Activated T-helper 1 cell treated with Interleukin-2 at 50 U/mL for 16 hours (primary cell): Measurements from ENCODE around the gene HACD3.

Experiments used
- DNase-seq: peaks from one replicate; pipeline ENCODE4 v3.0.0-alpha.2; 2020; ENCODE audit warnings: low read depth

Gene HACD3, protein sequence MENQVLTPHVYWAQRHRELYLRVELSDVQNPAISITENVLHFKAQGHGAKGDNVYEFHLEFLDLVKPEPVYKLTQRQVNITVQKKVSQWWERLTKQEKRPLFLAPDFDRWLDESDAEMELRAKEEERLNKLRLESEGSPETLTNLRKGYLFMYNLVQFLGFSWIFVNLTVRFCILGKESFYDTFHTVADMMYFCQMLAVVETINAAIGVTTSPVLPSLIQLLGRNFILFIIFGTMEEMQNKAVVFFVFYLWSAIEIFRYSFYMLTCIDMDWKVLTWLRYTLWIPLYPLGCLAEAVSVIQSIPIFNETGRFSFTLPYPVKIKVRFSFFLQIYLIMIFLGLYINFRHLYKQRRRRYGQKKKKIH

DNA sequence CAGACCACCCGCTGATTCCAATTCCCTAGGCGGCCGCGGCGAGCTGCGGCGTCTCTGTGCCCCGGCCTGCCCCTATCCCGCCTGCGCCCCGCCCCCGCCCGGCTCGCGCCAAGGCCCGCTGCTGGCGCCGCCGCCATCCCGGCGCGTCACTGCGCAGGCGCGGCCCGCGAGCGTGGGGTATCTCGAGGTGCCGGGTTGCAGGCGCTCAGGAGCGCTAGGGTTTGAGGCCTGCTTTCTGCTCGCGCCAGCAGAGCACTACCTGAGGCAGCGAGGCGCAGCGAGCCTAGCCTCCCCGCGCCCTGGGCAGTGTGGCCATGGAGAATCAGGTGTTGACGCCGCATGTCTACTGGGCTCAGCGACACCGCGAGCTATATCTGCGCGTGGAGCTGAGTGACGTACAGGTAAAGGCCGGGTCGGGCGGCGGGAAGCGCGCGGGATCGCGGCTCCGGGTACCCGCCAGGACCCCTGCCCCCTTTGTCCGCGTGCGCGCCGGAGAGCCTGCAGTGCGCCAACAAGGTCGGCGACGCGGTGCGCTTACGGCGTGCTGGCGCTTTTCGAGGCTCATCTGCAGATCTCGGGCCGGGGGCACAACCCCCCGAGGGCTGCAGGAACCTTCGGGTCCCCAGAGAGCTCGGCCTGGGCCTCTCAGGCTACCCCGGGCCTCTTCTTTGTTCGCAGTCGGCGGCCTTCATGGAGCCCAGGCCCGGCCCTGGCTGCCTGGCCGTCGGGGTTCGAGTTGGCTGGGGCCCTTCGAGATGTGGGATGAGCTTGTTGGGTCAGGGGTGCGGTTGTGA, at the start of gene HACD3:
TSS of gene HACD3 (plus strand) at position 146 of the 794 bp plus-strand sequence. CDS start at position 315, 169 bp downstream.
- DNase-seq, result peak; percentile 85

DNA sequence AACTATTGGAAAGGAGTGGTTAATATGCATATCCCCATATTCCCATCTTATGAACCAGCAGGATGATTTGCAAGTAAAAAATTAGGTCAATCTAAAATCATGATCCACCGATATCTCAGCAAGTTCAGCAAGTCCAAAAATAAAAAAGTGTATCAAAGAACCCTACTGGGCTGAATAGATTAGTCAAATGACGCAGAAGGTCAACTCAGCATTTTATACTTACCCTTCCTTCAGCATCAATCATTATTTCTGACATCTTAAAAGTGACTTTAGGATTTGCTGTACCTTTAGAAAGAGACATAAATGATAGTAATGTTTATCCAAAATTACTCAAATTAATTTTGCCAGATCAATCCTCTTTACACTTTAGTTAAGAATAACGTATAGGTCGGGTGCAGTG, 45.4 kb upstream of the HACD3 start:
- no peak for DNase-seq

DNA sequence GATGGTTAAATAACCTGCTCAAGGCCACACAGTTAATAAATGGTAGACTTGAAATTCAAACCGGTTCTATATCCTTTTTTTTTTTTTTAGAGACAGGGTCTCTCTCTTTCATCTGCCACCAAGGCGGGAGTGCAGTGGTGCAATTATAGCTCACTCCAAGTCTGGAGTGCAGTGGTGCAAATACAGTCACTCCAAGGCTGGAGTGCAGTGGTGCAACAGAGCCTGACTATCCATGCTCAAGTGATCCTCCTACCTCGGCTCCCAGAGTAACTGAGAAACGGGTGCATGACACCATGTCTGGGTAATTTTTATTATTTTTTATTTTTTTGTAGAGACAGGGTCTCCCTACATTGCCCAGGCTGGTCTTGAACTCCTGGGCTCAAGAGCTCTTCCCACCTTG, 36.2 kb upstream of the HACD3 start:
- DNase-seq, result no peak

DNA sequence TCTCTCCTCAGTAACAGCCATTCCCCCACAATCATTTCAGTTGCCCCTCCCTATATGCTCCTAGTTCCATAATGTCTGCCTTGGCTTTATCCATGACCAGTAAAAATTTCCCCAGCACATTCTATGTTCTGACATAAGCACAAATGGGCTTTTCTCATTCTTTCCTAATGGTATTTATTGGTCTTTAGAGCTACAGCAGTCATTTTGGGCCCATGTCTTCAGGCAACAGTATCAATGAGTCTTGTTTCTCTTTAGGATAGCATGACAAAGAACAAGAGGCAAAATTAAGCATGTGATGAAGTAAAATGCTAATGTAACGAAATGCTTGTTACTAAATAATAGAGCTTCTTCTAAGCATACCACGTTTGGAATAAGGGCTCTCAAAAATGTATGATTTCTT, 20.9 kb upstream of the HACD3 start:
- no peak for DNase-seq

DNA sequence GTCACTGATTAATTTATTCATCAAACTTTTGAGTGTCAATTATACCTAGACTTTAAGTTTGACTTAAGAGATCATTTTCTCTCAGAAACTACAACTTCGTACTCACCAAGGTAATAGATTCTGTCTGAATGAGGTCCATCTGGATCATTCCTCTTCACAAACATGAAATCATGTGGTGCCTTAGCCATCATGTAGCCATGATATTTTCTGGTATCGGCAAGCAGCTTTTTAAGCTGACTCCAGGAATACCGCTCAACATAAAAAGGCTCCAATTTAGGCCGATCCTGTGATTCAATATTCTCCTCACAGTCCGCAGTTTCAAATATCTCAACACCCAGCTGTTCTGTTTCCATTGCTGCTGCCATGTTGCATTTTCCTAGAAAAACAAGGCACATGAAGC, 18.1 kb upstream of the HACD3 start:
- DNase-seq, result no peak

DNA sequence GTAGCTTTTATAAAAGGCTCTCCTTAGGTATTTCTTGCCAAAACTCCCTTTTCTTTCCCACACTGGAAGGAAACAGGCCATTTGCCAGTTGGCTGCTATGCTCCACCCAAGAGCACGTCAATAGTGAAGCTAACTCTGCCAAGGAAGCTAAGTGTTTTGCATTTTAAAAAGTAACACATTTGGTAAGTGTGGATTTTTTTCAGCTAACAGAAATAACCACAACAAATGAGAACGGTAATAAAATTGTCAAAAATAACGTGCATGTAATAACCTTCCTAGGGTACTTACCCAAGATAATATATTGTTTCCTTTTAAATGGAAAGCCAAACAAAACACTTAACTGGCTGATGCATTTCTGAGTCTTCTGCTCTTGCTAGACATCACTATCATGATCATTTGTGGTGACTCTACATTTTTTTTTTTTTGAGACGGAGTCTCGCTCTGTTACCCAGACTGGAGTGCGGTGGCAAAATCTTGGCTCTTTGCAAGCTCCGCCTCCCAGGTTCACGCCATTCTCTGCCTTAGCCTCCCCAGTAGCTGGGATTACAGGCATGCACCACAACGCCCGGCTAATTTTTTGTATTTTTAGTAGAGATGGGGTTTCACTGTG, 17.4 kb upstream of the HACD3 start:
- no peak for DNase-seq

DNA sequence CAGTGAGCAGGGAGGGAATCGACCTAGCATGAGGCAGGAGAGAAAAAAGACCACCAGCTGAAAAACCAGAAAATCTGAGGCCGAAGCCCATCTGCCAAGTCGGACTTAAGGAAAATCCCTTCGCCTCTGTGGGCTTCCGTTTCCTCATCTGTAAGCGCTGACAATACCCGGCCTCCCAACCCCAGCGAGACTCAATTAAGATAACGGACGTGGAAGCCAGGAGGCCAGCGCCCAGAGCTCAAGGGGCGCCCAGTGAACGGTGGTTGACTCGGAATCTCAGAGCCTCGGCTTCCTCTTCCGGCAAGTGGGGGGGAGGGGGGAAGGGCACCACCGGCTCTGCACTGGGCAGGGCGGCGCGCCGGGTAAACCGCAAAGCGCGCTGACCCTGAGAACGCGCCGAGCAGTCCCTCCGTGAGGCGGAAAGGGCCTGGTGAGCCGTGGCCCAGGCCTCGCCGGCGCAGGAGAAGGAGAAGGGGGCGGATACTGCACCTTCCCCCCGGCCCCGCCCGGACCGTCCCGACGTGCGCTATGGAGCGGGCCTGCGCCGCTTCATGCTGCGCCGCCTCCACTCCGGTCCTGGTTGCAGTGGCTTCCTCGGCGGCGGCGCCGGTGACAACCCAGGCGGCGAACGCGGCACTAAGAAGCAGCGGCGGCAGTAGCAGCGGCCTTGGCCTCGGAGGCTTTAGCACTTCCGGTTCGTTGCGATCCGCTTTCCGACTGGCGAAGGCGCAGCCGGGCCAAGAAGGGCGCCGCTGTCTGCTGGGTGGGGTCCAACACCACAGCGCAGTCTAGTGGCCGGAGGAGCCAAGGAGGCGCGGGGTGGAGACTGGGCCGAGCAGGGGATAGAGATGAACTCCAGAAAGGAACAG, 13.0 kb upstream of the HACD3 start, which contains the start of gene DPP8:
TSS of gene DPP8 (minus strand) at position 693 of the 869 bp plus-strand sequence. CDS start 5,136 bp downstream, outside the sequence.
- DNase-seq, result peak; percentile 91

DNA sequence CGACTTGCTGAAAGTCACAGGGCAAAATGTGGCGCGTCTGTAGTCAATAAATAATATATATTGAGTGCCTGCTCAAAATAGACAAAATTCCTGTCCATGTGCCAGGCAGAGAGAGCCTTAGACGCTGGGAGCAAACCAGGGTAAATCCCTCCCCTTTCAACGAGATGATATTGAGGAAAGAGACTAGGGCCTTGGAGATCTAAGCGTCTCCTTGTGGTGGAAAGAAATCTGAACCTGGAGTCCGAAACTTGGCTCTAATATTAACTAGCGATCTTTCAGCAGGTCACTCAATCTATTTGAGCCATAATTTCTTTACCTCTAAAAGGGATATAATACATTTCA, 12.4 kb upstream of the HACD3 start:
- no peak for DNase-seq

DNA sequence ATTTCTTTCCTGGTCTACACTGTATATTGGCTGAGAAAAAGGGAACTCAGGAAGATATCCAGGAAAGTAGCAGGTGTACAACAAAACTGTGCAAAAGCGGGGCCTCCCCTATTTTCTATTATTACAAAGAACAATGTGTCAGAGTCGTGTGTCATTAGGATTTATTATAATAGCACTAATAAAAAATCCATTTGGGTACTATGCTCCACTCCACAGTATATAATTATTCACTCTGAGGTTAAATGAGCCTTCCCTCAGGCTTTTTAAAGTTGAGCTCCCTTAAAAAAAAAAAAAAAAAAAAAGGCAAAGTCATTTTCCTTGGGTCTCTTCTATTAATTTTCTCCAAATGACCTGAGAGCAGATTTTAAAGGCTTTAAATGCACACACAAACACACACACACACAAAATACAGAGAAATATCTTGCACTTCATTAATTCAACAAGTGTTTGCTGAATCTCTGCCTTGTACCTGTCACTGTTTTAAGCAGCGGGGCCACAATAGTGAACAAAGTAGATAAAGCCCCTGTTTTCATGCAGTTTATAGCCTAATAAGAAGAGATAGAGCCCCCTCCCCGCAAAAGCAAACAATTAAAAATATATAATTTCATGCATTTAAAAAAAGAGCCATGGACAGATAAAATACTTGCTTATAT, 11.5 kb upstream of the HACD3 start:
- DNase-seq, result no peak

DNA sequence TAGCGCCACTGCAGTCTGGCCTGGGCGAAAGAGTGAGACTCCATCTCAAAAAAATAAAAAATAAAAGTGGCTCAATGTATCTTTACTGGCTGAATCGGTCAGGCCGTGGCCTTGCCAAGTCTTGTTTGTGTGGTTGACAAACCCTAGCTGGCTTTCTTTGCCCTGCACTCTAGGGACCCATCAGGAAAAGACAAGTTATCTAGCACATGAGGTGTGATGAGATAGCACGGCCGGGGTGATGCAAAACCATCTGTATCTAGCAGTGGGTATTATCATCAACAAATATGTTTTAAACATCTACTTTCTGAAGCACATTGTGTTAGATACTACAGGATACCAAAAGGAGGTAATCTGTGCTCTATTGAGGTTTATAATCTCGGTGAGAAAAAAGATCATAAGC, 8.9 kb upstream of the HACD3 start:
- no peak for DNase-seq

DNA sequence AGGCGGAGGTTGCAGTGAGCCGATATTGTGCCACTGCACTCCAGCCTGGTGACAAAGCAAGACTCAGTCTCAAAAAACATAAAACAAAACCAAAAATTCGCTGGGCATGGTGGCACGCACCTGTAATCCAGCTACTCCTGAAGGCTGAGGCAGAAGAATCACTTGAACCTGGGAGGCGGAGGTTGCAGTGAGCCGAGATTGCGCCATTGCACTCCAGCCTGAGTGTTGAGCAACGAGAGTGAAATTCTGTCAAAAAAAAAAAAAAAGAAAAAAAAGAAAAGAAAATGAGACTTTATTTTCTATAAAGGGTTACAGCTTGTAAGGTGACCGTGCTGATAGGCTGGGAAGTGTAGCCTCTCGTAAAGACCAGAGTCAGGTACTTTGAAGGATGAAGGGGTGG, 6.0 kb upstream of the HACD3 start:
- DNase-seq, result no peak

DNA sequence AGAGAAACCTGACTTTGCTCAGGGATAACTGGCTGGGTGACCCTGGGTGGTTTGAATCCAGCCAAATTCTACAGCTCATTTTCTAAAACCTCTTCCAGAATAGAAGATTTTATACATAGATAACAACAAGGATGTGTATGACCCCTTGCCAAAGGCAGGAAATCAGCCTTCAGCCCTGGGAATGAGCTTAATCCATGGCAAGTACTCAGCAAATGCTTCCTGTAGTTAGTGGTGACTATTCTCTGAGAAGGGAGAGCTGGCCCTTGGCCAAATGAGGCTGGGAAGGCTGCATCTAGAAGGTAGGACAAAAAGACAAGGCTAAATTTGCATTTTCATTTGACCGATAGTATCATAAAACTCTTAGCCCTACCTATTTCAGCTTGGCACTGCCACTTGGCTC, 4.6 kb upstream of the HACD3 start:
- no peak for DNase-seq

DNA sequence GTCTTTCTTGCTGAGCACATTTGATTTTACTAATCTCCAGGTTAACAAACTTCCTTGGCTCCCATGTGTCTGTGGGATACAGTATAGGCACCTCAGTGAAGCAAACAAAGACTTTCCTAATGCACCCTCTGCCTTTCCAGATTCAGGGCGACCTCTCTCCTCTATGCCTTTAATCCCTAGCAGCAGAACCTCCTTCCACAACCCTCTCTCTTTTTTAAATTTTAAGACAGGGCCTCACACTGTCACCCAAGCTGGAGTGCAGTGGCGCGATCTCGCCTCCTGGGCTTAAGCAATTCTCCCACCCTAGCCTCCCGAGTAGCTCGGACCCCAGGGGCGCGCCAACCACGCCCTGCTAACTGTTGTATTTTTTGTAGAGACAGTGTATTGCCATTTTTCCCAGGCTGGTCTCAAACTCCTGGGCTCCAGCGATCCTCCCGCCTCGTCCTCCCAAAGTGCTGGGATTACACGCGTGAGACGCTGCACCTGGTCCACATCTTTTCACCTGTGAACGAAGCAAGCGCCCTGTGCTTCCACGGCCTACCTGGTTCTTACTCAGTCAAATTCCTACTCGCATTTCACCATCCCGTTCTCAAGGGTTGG, 1.7 kb upstream of the HACD3 start:
- no peak for DNase-seq

DNA sequence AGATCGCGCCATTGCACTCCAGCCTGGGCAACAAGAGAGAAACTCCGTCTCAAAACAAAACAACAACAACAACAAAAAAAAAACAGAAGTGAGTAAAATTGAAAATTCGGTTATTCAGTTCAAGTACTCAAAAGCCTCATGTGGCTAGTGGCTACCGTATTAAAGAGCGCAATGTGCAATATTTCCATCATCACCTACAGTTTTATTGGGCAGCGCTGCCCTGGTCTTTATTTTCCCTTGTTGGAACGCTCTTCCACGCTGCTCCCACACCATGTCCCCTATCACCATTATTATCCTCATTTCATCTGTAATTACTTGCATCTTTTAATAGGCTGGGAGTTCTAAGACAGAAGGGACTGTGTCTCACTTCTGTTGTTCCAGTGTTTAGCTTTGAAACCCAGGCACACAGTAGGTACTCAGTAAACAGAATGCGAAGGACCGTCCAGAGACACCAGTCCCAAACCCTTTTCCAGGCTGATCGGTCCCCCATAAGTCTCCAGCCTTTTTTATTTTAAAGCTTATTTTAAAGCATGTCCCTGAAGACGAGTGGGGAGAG, 423 bp upstream of the HACD3 start:
- DNase-seq, result no peak

DNA sequence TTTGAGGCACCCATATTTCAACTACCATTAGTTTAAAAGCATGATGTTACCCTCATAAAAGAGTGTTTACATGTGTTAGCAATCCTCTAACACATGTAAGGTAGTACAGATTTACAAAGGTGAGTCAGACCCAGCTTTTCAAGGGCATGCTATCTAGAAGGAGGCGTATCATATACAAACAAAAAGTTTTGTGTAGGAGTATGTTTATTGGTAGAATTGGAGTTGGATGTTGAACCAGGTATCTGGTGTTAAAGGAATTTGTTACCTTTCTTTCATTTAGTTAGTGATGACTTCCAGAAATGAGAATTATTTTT, 2.4 kb downstream of the HACD3 start:
- DNase-seq, result no peak

DNA sequence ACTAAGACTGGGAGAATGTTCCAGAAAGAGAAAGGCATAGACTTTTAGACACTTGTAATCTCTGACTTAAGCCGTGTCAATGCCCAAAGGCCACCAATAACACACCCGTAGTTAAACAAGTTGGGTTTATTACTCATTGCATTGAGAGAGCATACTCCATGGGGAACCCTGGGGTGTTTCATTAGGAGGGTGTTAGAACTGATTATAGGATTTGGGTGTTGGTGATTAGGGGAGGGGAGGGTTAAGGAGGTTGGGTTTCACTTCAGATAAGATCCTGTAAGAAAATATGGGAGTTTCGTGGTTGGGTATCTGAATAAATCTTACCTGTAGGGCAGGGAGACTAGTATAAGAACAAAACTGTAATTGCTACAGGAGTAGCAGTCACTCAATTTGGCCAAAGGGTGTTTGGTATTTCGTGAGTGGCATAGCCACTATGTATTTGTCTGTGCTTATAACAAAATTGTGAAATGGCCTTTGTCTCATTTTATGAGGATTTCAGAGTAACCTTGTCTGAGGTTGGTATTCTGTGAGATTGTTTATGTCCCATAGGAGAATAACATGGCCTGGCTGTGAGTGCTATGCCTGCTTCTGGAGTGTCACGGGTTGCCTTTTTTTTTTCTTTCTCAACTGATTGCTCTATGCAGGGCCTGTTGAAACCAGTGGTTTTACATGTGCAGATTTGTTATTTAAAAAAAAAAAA, 2.9 kb downstream of the HACD3 start:
- DNase-seq, result no peak

DNA sequence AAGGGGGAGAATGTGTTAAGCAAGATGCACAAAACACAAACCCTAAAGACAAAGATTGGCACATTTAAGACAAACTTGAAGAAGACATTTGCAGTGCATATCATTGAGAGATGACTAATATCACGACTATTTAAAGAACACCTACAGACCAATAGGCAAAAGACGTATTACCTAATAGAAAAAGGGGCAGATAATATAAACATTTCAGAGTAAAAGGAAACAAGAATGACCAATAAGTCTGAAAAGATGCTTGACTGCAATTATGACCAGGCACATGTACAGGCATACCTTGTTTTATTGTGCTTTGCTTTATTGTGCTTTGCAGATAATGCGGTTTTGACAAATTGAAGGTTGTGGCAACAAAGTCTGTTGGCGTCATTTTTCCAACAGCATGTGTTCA, 4.9 kb downstream of the HACD3 start:
- DNase-seq, result no peak

DNA sequence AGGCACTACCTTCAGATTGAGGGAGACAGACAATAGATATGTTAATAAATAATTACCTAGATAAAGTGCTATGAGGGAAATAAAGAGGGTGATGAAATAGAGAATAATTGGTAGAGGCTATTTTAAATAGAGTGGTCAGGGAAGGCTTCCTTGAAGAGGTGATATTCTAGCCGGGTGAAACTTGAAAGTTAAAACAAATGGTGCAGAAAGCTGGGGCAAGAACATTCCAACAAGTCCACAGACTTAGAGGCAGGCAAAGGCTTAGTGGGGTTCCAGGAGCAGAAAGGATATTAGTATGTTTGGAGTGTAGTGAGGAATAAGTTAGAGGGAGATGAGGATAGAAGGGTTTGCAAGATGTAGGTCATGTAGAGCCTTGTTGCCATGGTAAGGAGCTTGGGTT, 10.1 kb downstream of the HACD3 start:
- DNase-seq, result no peak

DNA sequence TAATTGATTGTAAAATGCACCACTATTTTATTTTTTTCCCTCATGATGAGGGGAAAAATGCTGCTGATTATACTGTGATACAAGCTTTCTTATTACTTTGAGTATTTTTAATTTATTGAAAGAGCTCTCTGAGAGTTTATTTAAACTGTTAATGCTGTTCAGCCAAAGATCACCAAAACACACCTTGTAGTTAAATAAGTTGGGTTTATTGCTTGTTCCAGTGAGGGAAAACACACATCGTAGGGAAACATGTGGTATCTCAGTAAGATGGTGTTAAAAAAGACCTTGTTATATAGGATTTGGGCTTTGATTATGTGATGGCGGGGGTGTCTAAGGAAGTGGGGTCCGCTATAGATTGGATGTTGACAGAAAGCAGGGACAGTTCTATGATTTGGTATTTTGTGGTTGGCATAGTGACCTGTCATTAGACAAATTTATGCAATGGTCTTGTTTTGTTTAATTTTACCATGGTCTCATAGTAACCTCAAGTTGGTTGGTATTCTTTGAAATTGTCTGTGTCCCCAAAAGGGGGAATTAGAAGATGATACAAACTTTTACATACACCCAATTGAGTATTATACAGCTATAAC, 11.1 kb downstream of the HACD3 start:
- no peak for DNase-seq

DNA sequence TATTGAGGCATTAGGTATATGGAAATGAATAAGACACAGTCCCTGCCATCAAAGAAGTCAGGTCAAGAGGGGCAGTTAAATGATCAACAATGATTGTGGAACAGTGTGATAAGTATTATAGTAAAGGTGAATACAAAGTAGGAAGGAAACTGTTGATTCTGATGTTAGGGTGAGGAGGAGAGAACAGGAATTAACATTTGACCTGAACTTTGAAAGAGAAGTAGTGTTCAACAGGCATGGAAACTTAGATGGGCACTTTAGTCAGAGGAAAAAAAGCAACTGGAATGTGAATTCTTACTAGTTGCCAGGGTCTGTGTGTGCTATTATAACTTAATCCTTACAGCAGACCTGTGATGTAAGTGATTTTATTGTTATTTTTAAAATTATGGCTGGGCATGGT, 17.6 kb downstream of the HACD3 start:
- DNase-seq, result no peak
